Activated CD8-positive, alpha-beta T cell treated with anti-CD3 and anti-CD28 coated beads for 36 hours (primary cell): Measurements from ENCODE around the gene FOSL1. TPM values are rescaled to one million over a fixed set of nuclear protein-coding genes. Genes with fewer than 3 reads are reported as not detected.

Experiments
- ATAC-seq: fragments of 200-7000 bp; cut with Tn5 transposase; one replicate; pipeline ENCODE4 v1.10.0; 2021; ENCODE audit warnings: mild to moderate bottlenecking, moderate library complexity
- CTCF ChIA-PET: fragments of 350-600 bp; sonication (Branson Sonifier 250); formaldehyde crosslinking; loops from one replicate; lab custom pipeline; 2021; ENCODE audit warnings: antibody characterized with exemption; lab: Charles Lee
- POLR2A ChIA-PET: fragments of 350-600 bp; sonication (Branson Sonifier 250); formaldehyde crosslinking; loops from one replicate; lab custom pipeline; 2021; ENCODE audit warnings: antibody characterized with exemption; lab: Charles Lee
- DNase-seq: peaks from one replicate; pipeline ENCODE4 v3.0.0-alpha.2; 2020
- H3K27ac Mint-ChIP-seq: one replicate; pipeline ENCODE4 v1.8.0; 2021; ENCODE audit warnings: mild to moderate bottlenecking, mixed read lengths
- H3K27me3 Mint-ChIP-seq: one replicate; pipeline ENCODE4 v1.8.0; 2021; ENCODE audit warnings: mixed read lengths
- H3K36me3 Mint-ChIP-seq: one replicate; pipeline ENCODE4 v1.8.0; 2021; ENCODE audit warnings: low read depth, mixed read lengths
- H3K4me1 Mint-ChIP-seq: one replicate; pipeline ENCODE4 v1.8.0; 2021; ENCODE audit warnings: low read depth, mixed read lengths
- H3K4me3 Mint-ChIP-seq: one replicate; pipeline ENCODE4 v1.8.0; 2021; ENCODE audit warnings: mild to moderate bottlenecking, moderate library complexity, mixed read lengths
- H3K9me3 Mint-ChIP-seq: one replicate; pipeline ENCODE4 v1.8.0; 2021; ENCODE audit warnings: mixed read lengths
- CTCF ChIP-seq: fragments of 200-600 bp; IDR thresholded peaks from one replicate; pipeline ENCODE4 v1.8.0; 2022; ENCODE audit warnings: antibody characterized with exemption, mild to moderate bottlenecking
- intact Hi-C: fragments of 100-400 bp; cut with micrococcal nuclease; formaldehyde crosslinking; loops from one replicate; pipeline ENCODE4 v1.10.0; 2022
- total RNA-seq, 2 experiments: library from RNA; stranded (reverse); gene quantifications; one replicate each; pipeline ENCODE4 v1.2.3, GENCODE V29; 2021

FOSL1 gene
- total RNA-seq, 2 experiments from 2014 or later, result 9.9 to 10.2 TPM

- DNase-seq, result no peak
- peak overlapping the region; percentile 91 for H3K27ac Mint-ChIP-seq
- H3K4me1 Mint-ChIP-seq, result peaks cover 59% of the 10 kb centered on the region
- H3K36me3 Mint-ChIP-seq, result peaks cover 13% of the 10 kb centered on the region
- H3K9me3 Mint-ChIP-seq, result no peaks in the 10 kb centered on the region
- no peaks in the 10 kb centered on the region for H3K27me3 Mint-ChIP-seq
- no peak for ATAC-seq
- CTCF ChIA-PET, result interaction anchor here (1.2 to 6.6 kb wide), 4 partner anchors 9 to 168 kb away, joined by 4 to 43 read pairs (median 16); partner anchors contain the start of genes CCDC85B, FIBP, KAT5 and MUS81
- H3K4me3 Mint-ChIP-seq, result peak overlapping the region; percentile 89
- intact Hi-C loops, result no loop called here
- POLR2A ChIA-PET, result interaction anchor here (0.5 to 28.1 kb wide), 6 partner anchors 10 to 227 kb away, joined by 3 to 560 read pairs (median 4); partner anchors contain the start of genes CCDC85B, CFL1, EFEMP2 and FIBP
- TF ChIP-seq CTCF, result no peak
These were observed 20.2 kb downstream of the FOSL1 start for GRCh38 chr11:65880027-65880426.

- no peak for TF ChIP-seq CTCF
- DNase-seq, result peak; percentile 81
- Mint-ChIP-seq H3K9me3 (no peaks in the 10 kb centered on the region), H3K4me3 (peak within 1 kb of the TSS; percentile 89), H3K27ac (peak within 1 kb of the TSS; percentile 91), H3K36me3 (peaks cover 11% of the 10 kb centered on the region), H3K4me1 (peaks cover 55% of the 10 kb centered on the region), H3K27me3 (no peaks in the 10 kb centered on the region)
- POLR2A ChIA-PET, result interaction anchor here (0.8 to 28.1 kb wide), 6 partner anchors 10 to 106 kb away, joined by 3 to 560 read pairs (median 4); partner anchors contain the start of genes CCDC85B, CFL1, EFEMP2 and FIBP
- CTCF ChIA-PET, result interaction anchor here (1.2 to 6.6 kb wide), 5 partner anchors 9 to 168 kb away, joined by 3 to 43 read pairs (median 6); partner anchors contain the start of genes CCDC85B, FIBP, KAT5 and MUS81
- intact Hi-C loops, result no loop called here
- peak; percentile 63 for ATAC-seq
These were observed 20.6 kb downstream of the FOSL1 start, which contains the start of gene CTSW for GRCh38 chr11:65879617-65880016. Gene CTSW (plus strand): TSS chr11:65879837. CDS start chr11:65879855, 18 bp downstream.

- no peaks in the 10 kb centered on the region for H3K36me3 Mint-ChIP-seq
- peaks cover 49% of the 10 kb centered on the region for H3K4me1 Mint-ChIP-seq
- H3K4me3 Mint-ChIP-seq, result peak overlapping the region; percentile 84
- POLR2A ChIA-PET, result interaction anchor here (0.8 to 29.8 kb wide), 4 partner anchors 16 to 484 kb away, joined by 3 to 560 read pairs (median 92); partner anchors contain the start of genes CCDC85B, CFL1, CTSW and FIBP
- no peaks in the 10 kb centered on the region for H3K27me3 Mint-ChIP-seq
- no peak for TF ChIP-seq CTCF
- DNase-seq (peak; percentile 97), ATAC-seq (peak; percentile 97)
- peak overlapping the region; percentile 81 for H3K27ac Mint-ChIP-seq
- intact Hi-C loops, result no loop called here
- H3K9me3 Mint-ChIP-seq, result no peaks in the 10 kb centered on the region
- CTCF ChIA-PET, result interaction anchor here (1.0 to 7.1 kb wide), 3 partner anchors 12 to 15 kb away, joined by 4 to 153 read pairs (median 7); partner anchors contain the start of genes CCDC85B and FIBP
These were observed 26.7 kb downstream of the FOSL1 start for GRCh38 chr11:65873318-65874156.

GRCh38 chr11:65872586-65873317 lies 27.4 kb downstream of the FOSL1 start, which contains the start of gene EFEMP2:
Gene EFEMP2 (minus strand): TSS chr11:65872800. CDS start chr11:65872354, 446 bp downstream.
- Mint-ChIP-seq H3K36me3 (peaks cover 1% of the 10 kb centered on the region), H3K4me1 (peaks cover 44% of the 10 kb centered on the region), H3K27ac (peak within 1 kb of the TSS; percentile 81), H3K4me3 (peak within 1 kb of the TSS; percentile 84), H3K27me3 (no peaks in the 10 kb centered on the region), H3K9me3 (no peaks in the 10 kb centered on the region)
- ATAC-seq (no peak), DNase-seq (no peak)
- ChIA-PET CTCF (interaction anchor here (1.2 to 7.1 kb wide), 4 partner anchors 13 to 54 kb away, joined by 3 to 153 read pairs (median 34); partner anchors contain the start of genes CCDC85B, CFL1, FIBP and MUS81), POLR2A (interaction anchor here (0.8 to 29.8 kb wide), 5 partner anchors 15 to 483 kb away, joined by 3 to 560 read pairs (median 3); partner anchors contain the start of genes CCDC85B, CFL1, CTSW and FIBP)
- TF ChIP-seq CTCF, result no peak
- intact Hi-C loops, result no loop called here
